H54 (cell line): ENCODE results near the gene PEDS1.
A peak's percentile ranks its signal among the peaks of the same experiment; 100 is the strongest.
"Not testable (repeated sequence)": the region's sequence is repeated elsewhere in the genome, so short reads cannot be mapped to it uniquely, and the experiment has no call there.

Source experiments
- DNase-seq: peaks from one replicate; pipeline ENCODE4 v3.0.0; 2011; ENCODE audit warnings: low spot score, mixed read lengths; ENCODE audit not compliant: insufficient read length
- FAIRE-seq: peaks from 3 replicates; lab custom pipeline; 2011; peaks lifted over from hg19 to GRCh38; lab: Jason Lieb, UNC
- POLR2A ChIP-seq: IDR thresholded peaks from 2 replicates; pipeline ENCODE4 v1.6.1; 2011; ENCODE audit warnings: low read depth, mild to moderate bottlenecking, low read length

The PEDS1 gene

DNA sequence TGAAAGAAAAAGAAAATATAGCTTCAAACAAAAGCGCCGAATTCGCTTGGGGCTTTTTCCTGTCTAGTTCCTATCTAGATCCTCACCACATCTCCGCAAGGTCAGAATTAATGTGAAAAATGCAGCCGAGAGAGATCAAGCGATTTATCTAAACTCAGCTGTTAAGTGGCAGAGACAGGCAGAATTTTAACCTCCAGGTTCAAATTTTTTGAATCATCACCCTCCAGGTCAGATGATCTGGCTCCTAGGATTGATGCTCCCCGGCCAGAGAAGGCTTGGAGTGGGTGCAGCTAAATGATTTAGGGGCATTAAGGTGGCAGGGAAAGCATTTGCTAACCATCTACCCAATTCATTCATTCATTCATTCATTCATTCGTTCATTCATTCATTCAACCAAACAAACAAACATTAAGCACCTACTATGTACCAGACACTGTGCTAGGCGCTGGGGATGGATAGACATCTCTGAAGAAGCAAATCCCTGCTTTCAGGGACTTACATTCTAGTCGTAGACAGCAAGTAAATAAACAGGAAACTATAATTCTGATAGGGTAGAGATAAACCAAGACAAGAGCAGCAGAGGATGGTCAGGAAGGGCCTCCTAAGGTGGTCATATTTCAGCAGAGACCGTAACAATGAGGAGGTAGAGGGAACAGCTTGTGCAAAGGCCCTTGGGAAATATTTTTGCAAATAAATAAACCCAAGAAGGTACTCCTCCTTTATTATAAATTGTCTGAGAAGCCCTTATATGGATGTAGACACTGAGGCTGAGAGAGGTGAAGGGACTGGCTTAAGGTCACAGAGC is 39.9 kb downstream of the PEDS1 start:
- no peak for TF ChIP-seq POLR2A
- FAIRE-seq: no peak
- DNase-seq: no peak

DNA sequence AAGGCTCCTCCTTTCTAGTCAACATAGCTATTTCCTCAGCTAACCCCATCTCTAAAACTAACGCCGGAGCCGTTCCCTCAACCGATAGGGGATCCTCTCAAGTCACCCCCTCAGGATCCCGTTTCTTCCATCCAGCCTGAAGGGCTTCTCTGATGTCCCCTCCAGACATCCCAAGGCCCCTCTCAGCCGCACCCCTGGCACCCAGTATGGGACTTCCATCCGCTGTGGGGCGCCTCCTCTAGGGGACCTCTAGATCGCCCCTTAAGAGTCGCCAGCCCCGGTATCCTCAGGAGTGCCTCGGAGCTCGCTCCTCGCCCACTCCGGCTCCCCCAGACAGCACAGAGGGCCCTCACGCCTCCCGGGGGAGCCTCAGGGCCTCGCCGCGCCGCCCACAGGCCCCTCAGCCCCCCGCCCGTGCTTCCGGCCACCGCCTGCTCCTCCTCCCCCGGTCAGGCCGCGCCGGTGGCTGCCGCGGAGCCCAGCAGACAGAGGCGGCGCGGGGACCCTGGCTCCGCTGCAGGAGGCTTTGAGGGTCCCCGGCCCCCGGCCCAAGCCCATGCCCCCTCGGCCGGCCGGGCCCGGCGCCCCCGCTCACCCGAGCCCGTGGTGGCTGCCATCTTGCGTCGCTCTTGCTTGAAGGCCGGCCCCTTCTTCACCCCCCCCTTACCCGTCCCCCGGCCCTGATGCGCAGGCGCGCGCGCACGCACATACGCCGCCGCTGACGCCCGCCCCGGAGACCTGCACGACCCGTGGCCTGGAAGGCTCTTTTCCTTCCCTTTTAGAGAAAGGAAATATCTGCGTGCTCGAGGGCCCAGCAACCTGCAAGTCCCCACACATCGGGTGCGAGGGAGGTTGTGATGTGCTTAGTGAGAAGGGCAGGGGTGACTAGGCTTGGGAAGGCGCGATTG is 40.8 kb downstream of the PEDS1 start, which contains the start of gene UBE2V1:
UBE2V1 (minus strand) TSS at position 639 of the 908 bp plus-strand sequence; CDS start at position 617, 22 bp downstream.
- no peak for FAIRE-seq
- DNase-seq: peak; percentile 76

DNA sequence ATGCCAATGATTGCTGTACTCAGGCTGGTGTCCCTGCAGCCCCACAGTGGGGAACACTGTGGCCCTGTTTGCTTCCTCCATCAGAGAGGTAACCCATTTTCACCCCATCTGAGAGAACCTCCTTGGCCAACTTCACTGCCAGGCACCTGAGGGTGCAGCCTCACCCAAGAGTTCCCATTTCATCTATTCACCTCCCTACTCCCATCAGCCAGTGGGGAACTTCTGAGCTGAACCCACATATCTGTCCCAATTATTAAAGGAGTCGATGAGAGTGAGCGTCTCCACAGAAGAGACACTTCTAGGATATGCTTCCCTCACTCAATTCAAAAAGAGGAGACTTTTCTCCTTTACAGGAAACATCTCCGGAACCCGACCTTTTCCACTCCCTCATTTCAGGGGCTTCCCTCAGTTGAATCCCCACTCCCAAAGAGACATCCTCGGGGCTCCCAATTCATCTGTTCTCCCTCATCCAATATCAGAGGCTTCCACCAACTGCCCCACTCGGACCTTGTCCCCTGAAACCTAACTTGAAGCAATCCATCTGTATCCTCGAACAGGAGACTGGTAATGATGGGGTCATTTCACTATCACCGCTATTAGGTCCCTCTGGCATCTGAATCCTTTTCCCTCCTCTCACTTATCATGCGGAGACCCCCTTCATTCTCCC is 41.6 kb downstream of the PEDS1 start:
- no peak for DNase-seq
- TF ChIP-seq POLR2A: no peak
- no peak for FAIRE-seq

More for the DNA sequence above, 40.8 kb downstream of the PEDS1 start, which contains the start of gene UBE2V1:
- peak; percentile 74 for TF ChIP-seq POLR2A

DNA sequence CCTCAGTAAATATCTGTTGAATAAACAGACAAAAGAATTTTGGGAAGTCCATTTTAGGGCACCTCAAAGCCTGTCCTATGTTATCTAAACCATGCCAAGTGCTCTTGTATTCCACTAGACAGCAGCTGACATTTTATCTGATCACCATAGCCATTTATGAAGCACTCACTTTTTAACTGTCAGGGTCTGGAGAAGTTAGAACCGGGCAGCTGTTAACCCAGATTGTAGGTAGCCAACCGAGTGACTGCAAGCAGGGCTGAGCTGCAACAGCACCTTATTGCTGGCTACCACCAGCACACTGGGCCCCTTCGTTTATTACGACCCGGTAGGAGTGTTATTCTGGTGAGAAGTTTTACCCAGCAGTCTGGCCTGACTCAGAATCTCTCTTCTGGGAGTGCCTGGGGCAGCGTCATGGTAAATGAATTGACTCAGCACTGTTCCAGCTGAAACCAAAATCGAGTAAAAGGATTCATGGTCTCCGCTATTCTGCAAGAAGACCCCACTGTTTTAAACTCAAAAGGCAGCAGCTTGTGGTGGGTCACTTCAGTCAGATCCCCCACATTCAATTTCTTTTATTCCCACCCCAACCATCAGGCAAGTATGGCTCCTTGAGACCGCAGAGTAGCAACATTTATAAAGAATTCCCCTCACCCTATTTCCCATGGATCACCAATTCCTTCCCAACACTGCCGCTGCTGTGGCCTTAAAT is 42.2 kb downstream of the PEDS1 start:
- TF ChIP-seq POLR2A: no peak
- peak; percentile 59 for DNase-seq
- no peak for FAIRE-seq

DNA sequence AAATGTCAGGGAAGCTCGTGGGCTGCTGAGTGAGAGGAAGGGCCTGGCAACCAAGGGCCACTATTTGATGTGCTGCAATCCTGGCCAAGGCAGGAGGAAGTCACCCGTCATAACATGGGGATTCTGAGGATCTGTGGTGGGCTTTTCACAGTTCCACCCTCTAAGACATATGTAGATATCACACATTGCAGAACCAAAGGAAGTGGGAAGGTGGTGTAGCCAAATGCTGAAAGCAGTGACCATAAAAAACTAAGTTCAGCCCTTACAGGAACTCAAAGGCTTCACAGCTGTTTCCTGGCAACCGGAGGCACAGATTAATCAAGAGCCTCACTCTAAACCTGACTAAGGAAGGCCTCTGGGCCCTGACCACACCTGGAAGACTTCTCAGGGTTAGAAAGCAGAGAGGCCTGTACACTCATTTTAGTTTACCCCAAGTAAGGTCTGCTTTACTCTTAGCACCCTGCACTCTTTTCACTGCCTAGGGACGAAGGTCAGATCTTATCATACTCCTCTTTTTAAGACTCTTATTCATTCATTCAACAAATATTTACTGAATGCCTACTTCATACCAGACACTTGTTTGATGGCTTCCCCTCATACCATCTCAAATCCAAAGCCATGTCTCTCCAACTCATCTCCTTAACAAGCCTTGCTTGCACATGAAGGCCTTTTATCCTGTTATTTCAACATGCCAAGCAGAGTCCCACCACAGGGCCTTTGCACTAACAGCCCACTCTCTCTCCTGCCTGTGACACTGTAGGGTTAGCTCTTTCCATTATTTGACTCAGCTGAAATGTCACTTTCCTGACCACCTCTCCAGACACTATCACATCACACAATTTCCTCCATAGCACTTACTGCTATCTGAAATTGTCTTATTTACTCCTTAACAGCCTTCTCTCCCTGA is 43.1 kb downstream of the PEDS1 start:
- TF ChIP-seq POLR2A: no peak
- no peak for DNase-seq
- no peak for FAIRE-seq

DNA sequence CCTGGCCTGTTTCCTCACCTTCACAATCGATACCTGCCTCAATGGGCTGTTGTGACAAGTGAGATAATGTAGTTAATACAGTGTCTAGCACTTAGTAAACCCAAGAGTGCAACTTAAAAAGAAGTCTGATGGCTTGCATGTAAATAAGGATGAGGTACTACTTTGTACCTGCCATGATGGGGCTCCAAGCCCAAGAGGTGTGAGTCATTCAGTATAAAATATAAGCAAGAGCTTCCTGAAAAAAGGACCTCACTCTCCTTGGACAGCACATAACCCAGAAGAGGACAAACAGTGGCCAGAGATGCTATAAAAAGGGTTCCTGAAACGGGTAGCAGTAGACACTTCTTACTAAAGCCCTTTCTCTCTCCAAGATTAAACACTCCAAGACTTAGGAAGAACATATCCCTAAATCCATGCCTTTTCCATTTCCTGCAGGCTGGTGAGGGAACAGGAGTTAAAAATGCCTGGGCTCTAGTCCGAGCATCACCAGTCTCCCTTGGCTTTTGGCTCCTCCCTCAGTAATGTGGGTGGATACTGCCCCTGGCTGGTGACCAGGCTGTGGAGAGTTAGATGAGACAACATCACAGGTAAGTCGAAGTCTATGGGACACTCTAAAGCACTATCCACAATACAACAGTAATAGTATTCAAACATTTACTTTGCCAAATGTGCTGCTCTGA is 44.8 kb downstream of the PEDS1 start:
- FAIRE-seq (no peak), DNase-seq (no peak)
- TF ChIP-seq POLR2A: no peak

DNA sequence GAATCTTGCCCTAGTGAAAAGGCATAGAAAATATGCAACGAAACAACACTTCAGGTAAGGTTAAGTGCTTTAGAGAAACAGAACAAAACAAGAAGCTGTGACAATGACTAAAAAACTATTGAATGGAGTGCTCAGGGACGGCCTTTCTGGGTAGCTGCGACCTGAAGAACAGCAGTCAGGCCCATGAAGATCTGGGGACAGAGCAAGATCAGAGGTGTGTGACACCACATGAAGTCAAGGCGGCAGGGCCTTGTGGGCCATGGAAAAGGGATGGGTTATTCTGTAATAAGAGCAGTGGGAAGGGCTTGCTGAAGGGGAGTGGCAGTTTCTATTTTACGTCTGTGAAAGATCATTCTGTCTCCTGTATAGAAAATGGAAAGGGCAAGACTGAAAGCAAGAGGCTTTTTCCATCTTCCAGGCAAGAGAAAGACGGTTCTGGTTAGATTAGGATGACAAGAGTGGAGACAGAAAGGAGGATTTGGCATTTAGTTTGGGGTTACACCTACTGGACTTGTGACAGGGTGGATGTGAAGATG is 45.7 kb downstream of the PEDS1 start:
- no peak for TF ChIP-seq POLR2A
- DNase-seq (no peak), FAIRE-seq (no peak)

DNA sequence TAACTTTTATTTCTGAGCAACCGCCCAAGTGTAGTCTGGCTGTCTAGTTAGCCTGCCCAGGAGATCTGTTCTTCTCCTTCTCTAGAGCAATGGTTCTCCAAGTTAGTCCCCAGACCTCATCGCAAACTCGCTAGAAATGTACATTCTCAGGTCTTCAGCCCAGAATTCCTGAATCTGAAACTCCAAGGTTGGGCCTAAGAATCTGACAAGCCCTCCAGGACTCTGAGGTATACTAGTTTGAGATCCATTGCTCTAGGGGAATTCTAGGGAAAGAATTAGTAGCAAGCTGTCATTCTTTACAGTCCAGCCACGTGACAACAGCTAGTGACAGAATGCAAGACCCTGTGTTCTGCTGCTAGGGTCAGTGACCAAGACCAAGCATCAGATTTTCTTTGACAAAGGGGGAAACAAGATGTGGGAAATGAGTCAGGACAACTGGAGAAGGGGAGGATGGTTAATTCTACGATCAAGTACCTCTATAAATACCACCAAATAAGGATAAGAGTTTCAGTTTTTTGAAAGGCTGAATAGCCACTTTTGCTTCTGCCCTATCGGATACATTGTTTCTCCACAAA is 46.4 kb downstream of the PEDS1 start:
- TF ChIP-seq POLR2A: no peak
- no peak for DNase-seq
- FAIRE-seq: no peak

DNA sequence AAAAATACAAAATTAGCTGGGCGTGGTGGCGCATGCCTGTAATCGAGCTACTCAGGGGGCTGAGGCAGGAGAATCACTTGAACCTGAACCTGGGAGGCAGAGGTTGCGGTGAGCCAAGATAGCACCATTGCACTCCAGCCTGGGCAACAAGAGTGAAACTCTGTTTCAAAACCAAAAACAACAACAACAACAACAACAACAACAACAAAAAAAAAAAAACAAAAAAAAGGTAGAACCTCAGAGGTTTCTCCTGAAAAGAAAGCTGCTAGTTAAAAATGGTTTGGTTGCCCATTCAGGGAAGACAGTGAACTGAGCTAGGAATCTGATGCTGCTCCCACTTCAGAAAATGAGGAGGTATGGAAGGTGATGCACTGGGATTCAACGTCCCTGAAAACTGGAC is 46.9 kb downstream of the PEDS1 start:
- FAIRE-seq, DNase-seq: not testable (repeated sequence)
